ENCODE data around the gene GCK.

Gene GCK

DNA sequence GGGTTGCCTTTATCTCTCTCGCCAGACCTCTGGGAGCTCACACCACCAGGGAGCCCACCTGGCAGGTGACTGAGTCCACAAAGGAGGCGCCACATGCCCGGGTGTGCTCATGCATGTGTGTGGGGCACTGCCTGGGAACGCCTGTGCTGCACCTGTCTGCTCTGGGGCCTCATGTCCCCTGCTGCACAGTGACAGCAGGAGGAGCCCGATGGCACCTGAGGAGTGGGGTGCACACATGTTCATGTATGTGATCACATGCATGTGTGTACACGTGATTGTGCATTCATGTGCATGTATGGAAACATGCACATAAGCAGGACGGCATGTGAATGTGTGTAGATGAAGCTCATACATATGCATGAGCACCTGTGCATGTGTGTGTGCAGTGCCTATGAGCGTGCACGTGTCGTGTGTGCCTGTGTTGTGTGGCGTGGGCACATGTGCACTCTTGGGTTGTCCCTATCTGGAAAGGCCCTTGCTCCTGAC lies 33.6 kb upstream of the GCK start:
- no peak for DNase-seq (ENCODE audit: low read depth in 2 of 2)

DNA sequence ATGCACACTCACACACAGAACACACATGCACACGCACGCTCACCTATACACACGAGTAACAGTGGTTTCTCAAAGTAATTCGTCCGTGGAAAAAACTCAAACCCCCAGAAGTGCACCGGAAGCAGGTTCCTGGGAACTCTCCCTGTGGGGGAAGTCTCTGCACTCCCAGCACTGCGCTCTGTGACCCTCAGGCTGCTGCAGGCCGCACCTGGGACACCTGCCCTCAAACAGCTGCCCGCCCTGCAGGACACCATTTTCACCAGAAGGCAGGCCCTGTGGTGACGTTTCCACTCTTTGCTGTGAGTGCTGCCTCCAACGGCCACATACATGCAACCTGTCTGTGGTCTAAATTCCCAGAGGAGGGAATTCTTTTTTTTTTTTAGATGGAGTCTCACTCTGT lies 32.8 kb upstream of the GCK start:
- DNase-seq (ENCODE audit: low read depth in 2 of 2) = no peak

DNA sequence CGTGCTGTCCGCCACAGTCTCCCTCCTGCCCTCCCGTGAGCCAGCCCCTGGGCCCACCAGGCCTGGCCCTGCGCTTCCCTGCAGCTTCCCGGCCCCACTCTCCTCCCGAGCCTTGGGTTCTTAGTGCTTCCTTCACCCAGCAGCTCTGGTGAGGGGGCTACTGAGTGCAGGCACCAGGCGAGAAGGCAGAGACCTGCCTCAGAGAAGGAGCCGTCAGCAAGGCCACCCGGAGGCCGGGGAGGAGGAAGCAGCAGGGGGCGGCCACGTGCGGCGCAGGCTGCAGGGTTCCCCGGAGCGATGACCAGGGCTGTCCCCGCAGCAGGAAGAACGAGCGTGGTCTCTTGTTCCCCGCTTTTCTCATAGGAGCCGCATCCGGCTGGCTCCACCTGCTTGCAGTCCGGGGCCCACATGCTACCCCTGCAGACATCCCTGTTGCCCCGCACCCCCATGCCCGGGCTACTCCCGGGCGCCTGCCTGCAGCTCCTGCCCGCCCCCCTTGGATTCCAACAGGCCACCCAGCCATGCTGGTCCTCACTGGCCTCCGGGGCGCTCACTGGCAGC lies 32.1 kb upstream of the GCK start:
- DNase-seq (ENCODE audit: low read depth in 2 of 2) = no peak

DNA sequence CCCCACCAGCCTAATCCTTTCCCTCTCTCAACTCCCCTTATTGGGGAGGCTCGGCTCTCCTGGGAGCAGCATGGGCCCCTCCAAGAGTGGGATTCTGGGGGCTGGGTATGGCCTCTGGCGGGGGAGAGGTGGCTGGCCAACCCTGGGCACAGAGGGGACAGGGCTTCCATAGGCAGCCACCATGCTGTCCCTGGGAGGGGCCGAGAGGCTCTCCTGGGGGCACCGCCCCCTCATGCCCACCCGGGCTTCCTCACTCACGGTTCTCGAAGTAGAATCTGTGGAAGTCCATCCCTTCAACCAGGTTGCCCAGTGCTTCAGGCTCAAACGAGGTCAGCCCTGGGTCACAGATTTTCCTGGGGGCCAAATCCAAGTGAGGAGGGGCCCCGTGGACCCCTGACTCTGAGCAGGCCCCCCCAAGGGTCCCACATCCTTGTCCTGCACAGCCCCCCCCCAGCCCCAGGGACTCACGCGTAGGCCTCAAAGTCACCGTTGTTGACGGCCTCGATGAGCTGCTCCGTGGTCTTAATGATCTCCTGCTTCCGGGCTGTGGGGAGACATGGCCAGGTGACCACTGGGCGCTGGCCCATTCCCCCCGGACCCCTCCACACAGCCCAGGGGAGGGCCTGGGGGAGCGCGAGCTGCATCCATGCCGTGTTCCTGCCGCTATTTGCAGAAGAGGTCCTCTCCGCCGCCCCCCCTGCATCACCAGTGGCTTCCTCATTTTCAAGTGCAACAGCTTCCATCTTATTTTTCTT lies 31.3 kb upstream of the GCK start:
- DNase-seq (ENCODE audit: low read depth in 2 of 2) = no peak

DNA sequence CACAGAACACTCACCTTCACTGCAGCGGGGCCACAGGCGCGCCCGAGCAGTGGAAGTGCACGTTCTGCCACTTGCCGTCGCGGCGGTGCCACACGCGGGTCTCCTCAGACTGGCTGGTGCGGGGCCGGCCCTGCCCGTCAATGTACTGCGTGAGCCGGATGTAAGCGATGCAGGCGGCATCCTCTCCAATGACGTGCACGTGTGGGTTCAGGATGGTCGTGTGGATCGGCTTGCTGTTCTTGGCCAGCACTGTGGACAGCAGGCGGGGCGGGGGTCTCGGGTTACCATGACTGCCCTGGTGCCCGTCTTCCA lies 30.8 kb upstream of the GCK start:
- no peak for DNase-seq (ENCODE audit: low read depth in 2 of 2)

DNA sequence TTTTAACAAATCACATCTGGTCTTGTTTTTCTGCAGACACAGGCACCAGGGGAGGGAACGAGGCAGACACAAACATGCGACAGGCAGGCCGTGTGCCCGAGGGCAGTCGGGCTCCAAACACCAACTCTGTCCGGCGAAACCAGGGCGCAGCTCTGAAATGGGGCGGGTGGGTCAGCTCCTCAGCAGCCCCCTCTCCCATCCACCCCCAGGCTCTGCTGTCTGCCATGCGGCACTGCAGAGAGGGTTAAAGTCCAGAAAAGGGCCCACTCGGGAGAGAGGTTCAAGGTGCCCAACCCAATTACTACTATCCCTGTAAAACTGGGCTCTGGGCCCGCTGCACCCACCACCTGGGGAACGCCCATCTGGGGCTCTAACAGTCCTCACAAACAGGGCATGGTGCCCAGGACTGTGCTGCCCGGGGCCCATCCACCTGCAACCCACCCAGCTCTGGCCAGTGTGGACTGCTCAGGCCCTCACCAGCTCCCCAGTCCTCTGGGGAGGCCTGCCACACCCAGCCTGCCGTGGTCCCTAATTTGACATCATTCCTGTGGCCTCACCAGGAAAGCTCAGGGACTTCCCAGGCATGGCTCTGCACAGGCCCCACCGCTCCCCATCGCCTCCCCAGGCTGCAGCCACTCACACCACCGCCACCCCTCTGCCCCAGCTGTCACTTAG lies 30.3 kb upstream of the GCK start:
- no peak for DNase-seq (ENCODE audit: low read depth in 2 of 2)

DNA sequence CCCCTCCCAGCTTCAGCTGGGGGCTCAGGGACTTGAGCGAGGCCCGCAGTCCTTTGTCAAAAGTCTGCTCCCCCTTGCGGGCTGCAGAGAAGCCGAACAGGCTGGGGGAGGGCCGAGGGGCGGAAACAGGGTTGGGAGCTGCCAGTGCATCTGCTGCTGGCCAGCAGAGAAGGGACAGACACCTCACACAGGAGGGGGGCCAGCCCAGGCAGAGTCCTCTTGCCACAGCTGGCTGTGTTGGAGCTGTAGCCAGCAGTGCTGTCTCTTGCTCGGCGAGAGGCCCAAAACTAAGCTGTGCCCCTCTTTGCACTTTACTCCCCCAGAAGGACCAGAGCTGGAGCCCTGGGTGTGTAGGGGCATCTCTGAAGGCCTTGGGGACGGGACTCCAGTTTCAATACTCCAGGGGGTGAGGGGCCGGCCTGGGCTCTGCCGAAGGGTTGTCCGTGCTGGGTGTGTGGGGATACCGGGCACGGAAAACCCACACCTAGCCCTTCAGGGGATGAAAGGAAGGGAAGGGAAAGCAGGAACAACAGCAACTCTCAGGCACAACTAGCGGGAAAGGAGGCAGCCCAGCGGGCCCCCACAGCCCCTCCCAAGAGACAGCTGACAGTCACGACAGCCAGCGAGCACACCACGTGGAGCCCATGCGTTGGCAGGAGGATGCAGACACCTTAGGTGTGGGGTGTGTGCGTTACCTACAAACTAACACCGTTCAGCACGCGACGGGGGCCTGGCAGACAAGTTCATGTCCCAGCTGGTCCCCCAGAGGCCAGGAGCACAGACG lies 29.4 kb upstream of the GCK start:
- DNase-seq (ENCODE audit: low read depth in 2 of 2) = no peak

DNA sequence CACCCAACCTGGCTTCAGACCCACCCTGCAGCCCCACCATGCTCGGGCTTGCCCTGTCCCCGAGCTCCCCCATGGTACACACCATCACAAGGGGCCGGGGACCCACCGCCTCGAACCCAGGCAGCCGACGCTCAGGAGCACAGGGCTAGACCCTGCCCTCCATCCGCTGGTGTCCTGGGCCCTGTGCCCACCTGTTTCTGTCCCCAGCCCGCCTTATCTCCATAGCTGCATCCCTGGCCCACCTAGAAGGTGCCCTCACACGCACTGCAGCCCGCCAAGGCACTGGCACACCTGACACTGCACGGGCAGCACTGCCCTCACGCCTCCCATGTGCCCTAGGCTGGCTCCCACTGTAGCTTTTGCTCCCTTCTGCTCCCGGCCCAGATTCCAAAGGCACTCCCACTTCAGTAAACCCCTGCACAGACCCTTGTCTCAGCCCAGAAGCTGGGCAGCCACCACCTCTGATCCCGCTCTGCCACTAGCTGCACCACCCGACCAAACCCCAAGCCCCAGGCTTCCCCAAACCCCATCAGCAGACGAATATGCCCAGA lies 28.7 kb upstream of the GCK start:
- no peak for DNase-seq (ENCODE audit: low read depth in 2 of 2)

DNA sequence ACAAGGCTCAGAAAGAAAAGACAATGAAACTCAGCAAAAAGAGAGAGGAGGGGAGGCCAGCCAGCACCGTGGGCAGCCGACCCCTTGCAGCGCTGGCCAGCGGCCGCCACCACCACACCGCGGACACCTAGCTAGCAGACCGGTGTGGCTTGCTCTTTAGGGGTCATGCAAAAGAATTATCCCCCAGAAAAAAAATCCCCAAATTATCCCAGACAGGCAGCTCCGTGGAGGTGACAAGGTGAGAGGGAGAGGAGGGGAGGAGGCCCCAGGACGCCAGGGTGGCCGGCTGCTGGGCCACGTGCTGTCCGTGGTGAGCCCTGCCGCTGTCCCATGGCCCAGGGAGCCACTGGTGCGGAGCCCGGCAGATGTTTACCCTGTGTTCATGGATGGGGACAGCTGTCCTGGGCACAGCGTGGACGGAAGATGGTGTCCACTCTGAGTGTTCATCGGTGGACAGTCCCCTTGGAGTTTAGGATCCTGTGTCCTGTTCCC lies 28.0 kb upstream of the GCK start:
- no peak for DNase-seq (ENCODE audit: low read depth in 2 of 2)

DNA sequence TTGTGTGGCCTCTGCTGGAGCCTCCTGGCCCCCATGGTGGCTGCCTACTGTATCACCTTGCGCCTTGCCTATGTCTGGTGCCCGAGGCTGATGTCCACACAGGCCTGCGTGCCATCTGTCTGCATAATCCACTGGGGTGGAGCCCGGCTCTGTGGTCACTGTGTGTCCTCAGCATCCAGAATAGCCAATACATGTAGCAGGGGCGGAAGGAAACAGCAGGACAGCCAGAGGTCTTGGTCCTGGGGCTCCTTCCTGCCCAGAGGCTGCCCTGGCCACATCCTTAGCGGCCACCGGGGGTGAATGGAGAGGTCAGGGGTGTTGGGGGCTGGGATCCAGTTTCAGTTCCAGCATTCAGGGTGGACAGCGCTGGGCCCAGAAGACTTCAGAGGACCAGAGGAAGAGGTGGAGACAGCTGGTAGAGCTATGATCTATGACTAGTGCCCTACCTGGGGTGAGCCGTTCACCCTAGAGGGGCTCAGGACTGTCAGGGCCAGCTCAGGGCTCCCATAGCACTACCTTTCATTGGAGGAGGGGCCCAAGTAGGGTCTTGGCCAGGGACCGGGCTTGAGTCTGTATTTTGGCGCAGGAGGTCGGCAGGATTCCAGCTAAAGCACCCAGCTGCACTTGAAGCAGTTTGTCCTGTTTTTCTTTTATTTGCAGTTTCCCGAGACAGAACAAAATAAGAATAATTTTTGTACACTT lies 27.4 kb upstream of the GCK start:
- DNase-seq (ENCODE audit: low read depth in 2 of 2) = no peak

DNA sequence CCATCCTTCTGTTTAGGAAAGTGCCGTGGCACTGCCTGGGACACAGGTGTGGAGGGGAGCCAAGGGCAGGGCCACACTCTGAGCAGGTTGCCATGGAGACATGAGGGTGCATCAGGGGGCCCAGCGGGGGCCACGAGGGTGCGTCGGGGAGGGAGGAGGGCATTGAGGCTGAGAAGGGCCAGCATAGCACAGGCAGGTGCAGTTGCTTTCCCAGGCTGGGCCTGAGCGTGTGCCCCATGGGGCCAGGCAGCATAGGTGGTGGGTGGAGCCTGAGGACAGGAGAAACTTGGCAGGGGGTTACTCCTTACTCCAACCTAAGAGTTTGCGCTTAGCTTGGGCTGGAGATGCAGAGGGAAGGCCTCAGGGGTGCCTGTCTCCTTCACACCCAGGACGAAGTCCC lies 26.8 kb upstream of the GCK start:
- DNase-seq (ENCODE audit: low read depth in 2 of 2) = no peak

DNA sequence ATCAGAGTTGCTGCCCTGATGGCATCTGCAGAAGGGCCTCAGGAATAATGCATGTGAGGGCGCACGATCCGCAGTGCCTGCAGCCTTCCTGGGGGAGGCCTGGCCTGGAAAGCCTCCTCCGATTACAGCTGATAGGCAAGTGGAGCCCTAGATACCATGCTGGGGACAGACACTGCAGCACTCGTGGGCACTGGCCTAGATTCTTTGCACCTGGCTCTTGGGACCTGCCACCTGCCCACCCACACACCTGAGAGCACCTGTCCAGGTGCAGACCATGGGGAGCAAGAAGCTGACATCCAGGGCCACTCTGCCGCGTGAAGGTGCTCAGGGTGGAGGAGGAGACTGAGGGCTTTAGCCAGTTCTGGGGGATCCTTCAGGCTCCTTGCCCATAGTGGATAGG lies 26.3 kb upstream of the GCK start:
- no peak for DNase-seq (ENCODE audit: low read depth in 2 of 2)

DNA sequence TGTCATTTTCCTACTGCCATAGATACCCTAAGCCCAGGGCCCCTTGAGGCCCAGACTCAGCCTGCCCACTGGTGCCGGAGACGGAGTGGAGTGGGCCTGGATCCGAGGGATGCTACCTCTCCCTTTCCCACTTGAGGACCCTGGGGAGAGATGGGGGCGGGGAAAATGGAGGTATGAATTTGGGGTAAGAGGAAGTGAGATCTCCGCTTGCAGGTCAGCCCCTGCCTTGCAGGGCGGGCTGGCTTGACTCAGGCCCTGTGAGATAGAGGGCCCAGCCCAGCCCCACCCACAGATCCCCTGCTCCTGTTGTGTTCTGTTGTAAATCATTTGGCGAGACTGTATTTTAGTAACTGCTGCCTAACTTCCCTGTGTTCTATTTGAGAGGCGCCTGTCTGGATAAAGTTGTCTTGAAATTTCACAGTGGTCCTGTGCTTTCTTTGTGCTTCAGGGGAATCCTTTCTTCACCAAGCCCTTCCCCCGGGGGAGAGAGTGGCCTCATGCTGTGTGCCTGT lies 24.7 kb upstream of the GCK start:
- no peak for DNase-seq (ENCODE audit: low read depth in 2 of 2)

DNA sequence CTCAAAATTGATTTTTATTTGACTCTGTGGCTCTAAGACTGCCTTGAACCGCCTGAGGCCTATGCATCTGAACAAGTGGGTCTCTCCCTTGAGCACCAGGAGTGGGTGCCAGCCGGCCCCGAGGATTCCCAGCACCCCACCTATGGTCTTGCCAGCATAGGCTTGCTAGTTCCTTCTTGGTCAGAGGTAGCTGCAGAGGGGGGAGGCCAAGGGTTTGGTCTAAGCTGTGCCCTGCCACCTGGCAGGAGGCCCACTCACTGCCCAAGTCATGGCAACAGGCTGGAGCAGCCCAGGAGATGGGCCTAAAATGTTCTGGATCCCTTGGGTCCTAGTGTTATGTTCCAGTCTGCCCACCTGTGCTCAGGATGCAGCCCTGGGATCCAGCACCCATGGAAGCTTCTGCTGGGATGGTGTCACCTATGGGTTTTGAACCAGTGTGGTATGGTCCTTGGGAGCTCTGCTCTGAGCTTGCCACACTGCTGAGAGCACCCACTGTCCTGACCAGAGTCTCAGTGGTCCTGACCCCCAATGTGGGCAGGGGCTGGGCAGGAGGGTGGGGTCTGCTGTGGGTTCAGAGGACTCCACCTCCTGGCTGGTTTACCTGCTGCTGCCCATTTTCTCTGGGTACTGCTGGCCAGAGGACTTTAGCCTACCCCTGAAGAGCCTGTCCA lies 24.1 kb upstream of the GCK start:
- no peak for DNase-seq (ENCODE audit: low read depth in 2 of 2)

DNA sequence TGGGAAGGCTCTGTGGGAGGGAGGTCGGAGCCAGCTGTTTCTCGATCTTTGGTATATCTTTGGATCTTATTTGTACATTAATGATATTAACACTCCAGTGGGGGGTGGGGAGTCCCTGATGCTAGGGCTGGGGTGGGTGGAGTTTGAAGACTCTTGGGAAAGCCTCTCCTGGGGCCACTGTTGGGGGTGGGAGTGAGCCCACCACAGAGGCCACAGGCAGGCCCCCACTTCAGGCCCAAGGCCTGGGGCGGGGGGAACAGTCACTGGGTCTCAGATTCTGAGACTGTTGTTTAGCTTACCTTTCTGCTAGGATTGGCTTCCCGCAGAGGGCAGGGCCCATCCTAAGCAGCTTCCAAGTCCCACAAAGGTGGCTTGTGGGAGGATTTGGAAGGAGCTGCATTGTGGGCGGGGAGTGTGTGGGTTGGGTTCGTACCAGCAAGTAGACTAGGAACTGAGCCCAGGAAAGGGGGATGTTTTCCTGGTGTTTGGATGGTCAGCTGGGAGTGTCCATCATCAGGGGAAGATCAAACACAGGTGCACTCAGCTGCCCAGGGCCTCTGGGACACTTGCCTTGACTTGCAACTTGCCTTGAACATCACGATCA lies 23.4 kb upstream of the GCK start:
- DNase-seq (ENCODE audit: low read depth in 2 of 2) = no peak

DNA sequence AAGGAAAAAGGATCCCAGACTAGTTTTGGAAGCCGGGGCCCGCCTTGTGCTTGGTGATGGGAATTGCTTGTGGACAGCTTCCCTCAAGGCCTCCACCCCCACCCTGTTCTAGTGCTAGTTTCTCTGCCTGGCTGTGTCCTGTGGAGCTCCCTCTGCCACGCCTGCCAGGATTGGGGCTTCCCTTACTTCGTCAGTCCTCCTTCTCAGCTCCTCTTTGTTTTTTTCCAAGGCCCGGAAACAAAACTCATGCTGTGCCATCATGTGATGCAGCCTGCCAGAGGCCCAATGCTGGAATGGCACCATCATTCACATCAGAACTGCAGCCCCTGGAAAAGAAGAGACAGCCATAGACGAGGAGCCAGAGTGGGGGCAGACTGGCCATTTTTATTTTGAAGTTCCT lies 22.8 kb upstream of the GCK start:
- no peak for DNase-seq (ENCODE audit: low read depth in 2 of 2)

DNA sequence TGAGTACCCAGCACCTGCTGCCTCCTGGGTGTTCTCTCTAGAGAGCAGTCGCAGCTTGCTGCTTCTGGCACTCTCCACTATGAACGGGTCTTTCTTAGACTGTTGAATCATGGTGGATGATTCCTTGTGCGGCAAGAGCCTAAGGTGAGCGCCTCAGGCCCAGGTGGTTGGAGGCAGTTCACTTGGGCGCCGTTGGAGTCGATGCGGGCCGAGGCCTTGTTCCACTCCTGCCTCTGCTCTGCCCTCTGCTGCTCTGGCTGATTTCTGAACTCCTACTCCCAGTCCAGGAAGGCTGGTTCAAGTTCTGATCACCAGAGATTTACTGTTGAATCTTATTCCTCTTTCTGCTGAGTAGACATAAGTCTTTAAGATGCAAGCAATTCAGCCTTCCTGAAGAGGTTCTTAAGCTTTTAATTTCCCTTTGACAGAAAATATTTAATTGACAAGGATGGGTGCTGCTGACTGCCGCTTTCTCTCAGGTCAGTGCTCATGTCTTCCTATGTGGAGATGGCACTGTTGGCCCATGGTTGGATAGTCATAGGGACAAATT lies 22.0 kb upstream of the GCK start:
- DNase-seq (ENCODE audit: low read depth in 2 of 2) = no peak

DNA sequence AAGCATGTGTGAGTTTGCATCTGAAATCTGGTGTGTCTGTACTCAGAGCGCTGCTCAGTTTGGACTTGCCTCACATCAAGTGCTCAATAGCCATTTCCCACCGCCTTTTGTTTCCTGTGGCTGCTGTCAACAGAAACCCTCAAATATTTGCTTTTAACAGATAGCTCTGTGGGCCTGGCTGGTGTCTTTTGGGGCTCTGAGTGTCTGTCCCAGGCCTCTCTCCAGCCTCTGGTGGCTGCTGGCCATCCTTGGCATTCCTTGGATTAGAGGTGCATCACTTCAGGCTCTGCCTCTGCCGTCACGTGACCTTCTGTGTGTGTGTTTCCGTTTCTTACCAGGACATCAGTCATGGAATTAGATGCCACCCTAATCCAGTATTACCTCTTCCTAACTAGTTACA lies 20.9 kb upstream of the GCK start:
- no peak for DNase-seq (ENCODE audit: low read depth in 2 of 2)

DNA sequence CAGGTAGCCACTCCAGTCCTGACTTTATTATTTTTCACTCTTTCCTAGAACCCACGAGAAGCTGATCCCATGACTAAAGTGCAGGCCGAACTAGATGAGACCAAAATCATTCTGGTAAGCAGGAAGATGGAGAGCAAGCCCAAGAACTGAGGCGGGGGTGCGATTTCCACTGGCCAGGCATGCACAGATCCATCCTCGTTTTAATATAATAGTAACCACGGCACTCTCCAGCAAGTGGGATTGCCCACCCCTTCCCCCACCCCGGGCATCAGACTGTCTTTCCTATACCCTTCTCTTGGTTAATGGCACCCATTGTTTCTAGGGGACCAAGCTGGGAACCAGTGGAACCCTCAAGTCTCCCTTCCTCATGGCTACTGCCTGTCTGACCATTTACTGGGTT lies 18.8 kb upstream of the GCK start:
- no peak for DNase-seq (ENCODE audit: low read depth in 2 of 2)

DNA sequence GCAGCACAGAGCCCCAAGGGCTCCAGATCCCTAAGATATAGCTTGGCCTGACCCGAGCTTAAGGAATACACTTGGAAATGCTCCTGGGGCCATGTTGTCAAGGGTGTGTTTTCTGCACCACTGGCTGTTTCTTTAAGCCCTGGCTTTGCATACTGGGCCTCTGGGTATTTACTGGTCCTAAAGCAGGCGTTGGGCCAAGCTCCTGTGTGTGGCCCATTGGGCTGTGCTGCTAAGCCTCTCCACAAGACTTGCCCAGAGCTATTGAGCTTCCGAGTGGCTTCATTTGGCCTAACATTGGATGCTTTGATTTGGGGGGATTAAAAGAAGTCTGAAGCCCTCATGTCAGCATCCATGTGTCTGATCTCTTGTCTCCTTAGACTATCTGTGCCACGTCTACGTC lies 16.8 kb upstream of the GCK start:
- no peak for DNase-seq (ENCODE audit: low read depth in 2 of 2)

Measured in stimulated activated CD4-positive, alpha-beta T cell treated with anti-CD3 and anti-CD28 coated beads, Interleukin-1b, Interleukin-23, amount 100 ng/mL, for 1 hour (primary cell).